ENCODE results near the gene JARID2.
A peak's percentile ranks its signal among the peaks of the same experiment; 100 is the strongest.

JARID2 gene

GRCh38 chr6:15391500-15391899, 145.6 kb downstream of the JARID2 start:
- H3K36me3 Mint-ChIP-seq (ENCODE audit: low read depth) = peaks cover 13% of the 10 kb centered on the region
- peak overlapping the region; percentile 0 for H3K27ac Mint-ChIP-seq
- no peak overlapping the region for H3K4me3 Mint-ChIP-seq
- no peaks in the 10 kb centered on the region for H3K27me3 Mint-ChIP-seq
- H3K9me3 Mint-ChIP-seq = no peaks in the 10 kb centered on the region
- H3K4me1 Mint-ChIP-seq (ENCODE audit: low read depth) = peaks cover 73% of the 10 kb centered on the region

DNA sequence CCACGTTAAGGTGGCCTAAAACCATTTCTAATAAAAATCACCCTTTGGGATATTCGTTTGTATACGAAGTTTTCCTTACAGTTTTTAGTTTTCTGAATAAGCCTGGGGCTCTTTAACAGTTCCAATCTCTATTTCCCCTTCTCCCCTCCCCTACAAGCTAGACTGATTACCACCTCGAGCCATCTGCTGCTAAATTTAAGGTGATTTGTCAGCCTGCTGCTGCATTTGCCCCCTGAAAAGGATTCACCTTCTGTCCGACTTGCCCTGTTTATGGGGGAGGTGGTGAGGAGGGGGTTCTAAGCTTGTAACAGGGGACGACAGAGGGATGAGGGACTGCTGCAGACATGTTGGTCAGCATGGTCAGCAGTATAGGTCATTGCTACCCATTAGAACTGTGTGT, 146.3 kb downstream of the JARID2 start:
- Mint-ChIP-seq H3K27me3 (no peaks in the 10 kb centered on the region), H3K9me3 (no peaks in the 10 kb centered on the region), H3K36me3 (ENCODE audit: low read depth) (peaks cover 11% of the 10 kb centered on the region), H3K4me3 (no peak overlapping the region), H3K27ac (no peak overlapping the region), H3K4me1 (ENCODE audit: low read depth) (peaks cover 66% of the 10 kb centered on the region)

GRCh38 chr6:15393605-15394004, 147.7 kb downstream of the JARID2 start:
- Mint-ChIP-seq H3K27ac (peak overlapping the region; percentile 11), H3K4me3 (no peak overlapping the region), H3K4me1 (ENCODE audit: low read depth) (peaks cover 63% of the 10 kb centered on the region), H3K36me3 (ENCODE audit: low read depth) (peaks cover 15% of the 10 kb centered on the region), H3K27me3 (no peaks in the 10 kb centered on the region), H3K9me3 (no peaks in the 10 kb centered on the region)

- Mint-ChIP-seq H3K36me3 (ENCODE audit: low read depth) (peaks cover 15% of the 10 kb centered on the region), H3K4me3 (no peak overlapping the region), H3K4me1 (ENCODE audit: low read depth) (peaks cover 63% of the 10 kb centered on the region), H3K27me3 (no peaks in the 10 kb centered on the region), H3K27ac (no peak overlapping the region), H3K9me3 (no peaks in the 10 kb centered on the region)
Measured at GRCh38 chr6:15395087-15395486, 149.2 kb downstream of the JARID2 start.

- H3K4me3 Mint-ChIP-seq = no peak overlapping the region
- no peak overlapping the region for H3K27ac Mint-ChIP-seq
- no peaks in the 10 kb centered on the region for H3K27me3 Mint-ChIP-seq
- no peaks in the 10 kb centered on the region for H3K9me3 Mint-ChIP-seq
- H3K4me1 Mint-ChIP-seq (ENCODE audit: low read depth) = peaks cover 65% of the 10 kb centered on the region
- H3K36me3 Mint-ChIP-seq (ENCODE audit: low read depth) = peaks cover 15% of the 10 kb centered on the region
Measured at GRCh38 chr6:15396808-15397207, 150.9 kb downstream of the JARID2 start.

DNA sequence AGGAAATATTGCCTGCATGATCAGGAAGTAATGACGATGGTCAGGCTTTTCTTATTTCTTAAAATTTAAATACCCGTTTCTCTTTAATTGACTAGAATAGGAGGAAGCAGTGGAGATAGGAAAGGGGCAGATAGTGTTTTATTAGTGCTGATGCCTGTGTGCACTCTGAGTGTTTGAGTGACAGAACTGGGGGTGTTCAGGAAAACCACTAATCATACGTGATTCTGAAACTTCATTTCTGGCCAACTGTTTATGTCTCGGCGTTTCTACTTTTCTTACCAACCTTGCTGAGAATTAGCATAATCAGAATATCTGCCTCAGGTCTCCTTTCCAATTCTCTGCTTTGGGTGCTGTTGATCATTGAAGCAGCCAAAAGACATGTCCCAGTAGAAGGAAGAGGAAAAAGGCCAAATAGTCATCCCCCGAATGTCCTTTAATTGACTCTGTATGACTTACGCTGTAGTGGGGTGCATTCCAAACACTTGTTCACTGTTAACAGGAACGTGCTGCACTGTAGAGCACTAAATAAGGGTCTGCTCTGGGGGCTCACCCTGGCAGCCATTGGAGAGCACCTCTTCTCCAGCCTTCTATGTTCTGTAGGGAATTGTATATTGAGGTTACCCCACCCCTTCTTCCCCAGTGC, 152.9 kb downstream of the JARID2 start:
- Mint-ChIP-seq H3K4me1 (ENCODE audit: low read depth) (peaks cover 78% of the 10 kb centered on the region), H3K27me3 (no peaks in the 10 kb centered on the region), H3K9me3 (no peaks in the 10 kb centered on the region), H3K27ac (peak overlapping the region; percentile 76), H3K36me3 (ENCODE audit: low read depth) (peaks cover 8% of the 10 kb centered on the region), H3K4me3 (peak overlapping the region; percentile 58)

GRCh38 chr6:15399641-15400470, 154.0 kb downstream of the JARID2 start:
- Mint-ChIP-seq H3K27ac (peak overlapping the region; percentile 71), H3K36me3 (ENCODE audit: low read depth) (peaks cover 4% of the 10 kb centered on the region), H3K9me3 (no peaks in the 10 kb centered on the region), H3K4me3 (peak overlapping the region; percentile 58), H3K4me1 (ENCODE audit: low read depth) (peaks cover 79% of the 10 kb centered on the region), H3K27me3 (no peaks in the 10 kb centered on the region)

- H3K27me3 Mint-ChIP-seq = no peaks in the 10 kb centered on the region
- peak overlapping the region; percentile 58 for H3K4me3 Mint-ChIP-seq
- H3K36me3 Mint-ChIP-seq (ENCODE audit: low read depth) = peaks cover 4% of the 10 kb centered on the region
- H3K9me3 Mint-ChIP-seq = no peaks in the 10 kb centered on the region
- H3K4me1 Mint-ChIP-seq (ENCODE audit: low read depth) = peaks cover 81% of the 10 kb centered on the region
- peak overlapping the region; percentile 71 for H3K27ac Mint-ChIP-seq
Measured at GRCh38 chr6:15400572-15401004, 154.7 kb downstream of the JARID2 start.

GRCh38 chr6:15401120-15401519, 155.3 kb downstream of the JARID2 start:
- Mint-ChIP-seq H3K27ac (peak overlapping the region; percentile 47), H3K27me3 (no peaks in the 10 kb centered on the region), H3K36me3 (ENCODE audit: low read depth) (peaks cover 4% of the 10 kb centered on the region), H3K9me3 (no peaks in the 10 kb centered on the region), H3K4me3 (no peak overlapping the region), H3K4me1 (ENCODE audit: low read depth) (peaks cover 84% of the 10 kb centered on the region)

GRCh38 chr6:15401769-15402250, 155.9 kb downstream of the JARID2 start:
- Mint-ChIP-seq H3K27me3 (no peaks in the 10 kb centered on the region), H3K36me3 (ENCODE audit: low read depth) (peaks cover 4% of the 10 kb centered on the region), H3K4me1 (ENCODE audit: low read depth) (peaks cover 88% of the 10 kb centered on the region), H3K9me3 (no peaks in the 10 kb centered on the region), H3K27ac (peak overlapping the region; percentile 47), H3K4me3 (no peak overlapping the region)

GRCh38 chr6:15402406-15403045, 156.7 kb downstream of the JARID2 start:
- peaks cover 4% of the 10 kb centered on the region for H3K36me3 Mint-ChIP-seq (ENCODE audit: low read depth)
- H3K4me3 Mint-ChIP-seq = peak overlapping the region; percentile 31

GRCh38 chr6:15403094-15403755, 157.4 kb downstream of the JARID2 start:
- H3K9me3 Mint-ChIP-seq = no peaks in the 10 kb centered on the region
- peaks cover 2% of the 10 kb centered on the region for H3K36me3 Mint-ChIP-seq (ENCODE audit: low read depth)
- H3K4me1 Mint-ChIP-seq (ENCODE audit: low read depth) = peaks cover 91% of the 10 kb centered on the region
- peak overlapping the region; percentile 32 for H3K4me3 Mint-ChIP-seq
- peak overlapping the region; percentile 61 for H3K27ac Mint-ChIP-seq
- H3K27me3 Mint-ChIP-seq = no peaks in the 10 kb centered on the region

More at GRCh38 chr6:15402406-15403045, 156.7 kb downstream of the JARID2 start:
- peaks cover 91% of the 10 kb centered on the region for H3K4me1 Mint-ChIP-seq (ENCODE audit: low read depth)
- H3K27ac Mint-ChIP-seq = peak overlapping the region; percentile 61
- H3K9me3 Mint-ChIP-seq = no peaks in the 10 kb centered on the region
- no peaks in the 10 kb centered on the region for H3K27me3 Mint-ChIP-seq

DNA sequence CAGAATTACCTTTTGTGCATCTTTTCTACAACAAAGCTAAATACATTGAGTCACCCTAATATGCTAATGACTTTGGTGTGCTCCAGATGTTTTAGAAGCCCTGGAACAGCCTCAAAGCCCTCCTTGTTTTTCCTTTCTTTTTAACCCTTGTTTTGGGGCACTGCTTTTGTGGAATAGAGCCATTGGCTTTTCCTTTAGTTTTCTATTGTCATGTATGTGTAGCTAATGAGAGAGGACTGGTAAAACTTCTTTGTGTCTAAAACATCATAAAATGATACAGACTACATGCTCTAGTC, 158.8 kb downstream of the JARID2 start:
- Mint-ChIP-seq H3K4me3 (no peak overlapping the region), H3K27ac (peak overlapping the region; percentile 54), H3K36me3 (ENCODE audit: low read depth) (peaks cover 5% of the 10 kb centered on the region), H3K9me3 (no peaks in the 10 kb centered on the region), H3K27me3 (no peaks in the 10 kb centered on the region), H3K4me1 (ENCODE audit: low read depth) (peaks cover 91% of the 10 kb centered on the region)

DNA sequence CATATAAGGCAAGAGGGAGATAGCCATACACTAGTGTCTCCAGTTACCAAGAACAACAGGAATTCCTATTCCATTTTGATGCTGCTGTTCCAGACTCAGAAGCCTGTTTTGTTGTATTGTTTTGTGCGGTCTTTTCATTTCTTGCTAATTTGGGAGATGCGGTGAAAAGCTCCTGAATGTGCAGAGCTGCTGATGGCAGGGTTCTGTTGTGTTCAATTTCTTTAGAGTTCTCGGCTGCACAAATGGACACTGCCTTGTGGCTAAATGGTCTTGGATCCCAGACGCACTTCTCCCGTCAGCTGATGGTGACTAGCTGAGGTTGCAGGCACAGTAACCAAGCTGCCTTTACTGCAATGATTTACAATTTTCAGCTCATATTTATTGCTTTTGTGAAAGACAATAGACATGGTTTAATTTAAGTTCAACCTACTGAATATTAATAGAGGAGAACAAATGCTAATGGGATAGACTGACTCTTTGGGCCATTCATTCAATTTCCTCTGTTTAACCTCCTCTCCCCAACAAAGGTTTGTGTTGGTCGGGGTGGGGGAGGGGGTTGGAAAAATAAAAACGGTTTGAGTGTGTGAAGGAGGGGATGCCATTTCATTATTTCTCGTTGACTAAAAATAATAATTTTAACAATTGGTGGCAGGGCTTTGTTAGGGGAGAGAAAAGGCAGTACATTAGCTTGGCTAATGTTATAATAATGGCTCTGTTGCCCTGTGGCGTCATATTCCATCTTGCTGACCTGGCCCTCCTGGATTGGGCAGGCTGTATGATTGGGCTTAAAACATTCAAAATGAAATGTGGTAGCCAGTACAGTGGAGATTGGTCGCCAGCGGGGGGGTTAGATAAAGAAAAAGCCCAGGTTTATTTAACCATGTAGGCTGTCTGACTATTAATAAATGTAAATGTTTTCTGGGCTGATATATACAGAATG, 159.5 kb downstream of the JARID2 start:
- Mint-ChIP-seq H3K4me3 (no peak overlapping the region), H3K27me3 (no peaks in the 10 kb centered on the region), H3K9me3 (no peaks in the 10 kb centered on the region), H3K27ac (peak overlapping the region; percentile 54), H3K4me1 (ENCODE audit: low read depth) (peaks cover 91% of the 10 kb centered on the region), H3K36me3 (ENCODE audit: low read depth) (peaks cover 5% of the 10 kb centered on the region)
